ENCODE data around the gene SPTB.
A peak's percentile ranks its signal among the peaks of the same experiment; 100 is the strongest.
"Not testable (repeated sequence)": the region's sequence is repeated elsewhere in the genome, so short reads cannot be mapped to it uniquely, and the experiment has no call there.

SPTB gene

DNA sequence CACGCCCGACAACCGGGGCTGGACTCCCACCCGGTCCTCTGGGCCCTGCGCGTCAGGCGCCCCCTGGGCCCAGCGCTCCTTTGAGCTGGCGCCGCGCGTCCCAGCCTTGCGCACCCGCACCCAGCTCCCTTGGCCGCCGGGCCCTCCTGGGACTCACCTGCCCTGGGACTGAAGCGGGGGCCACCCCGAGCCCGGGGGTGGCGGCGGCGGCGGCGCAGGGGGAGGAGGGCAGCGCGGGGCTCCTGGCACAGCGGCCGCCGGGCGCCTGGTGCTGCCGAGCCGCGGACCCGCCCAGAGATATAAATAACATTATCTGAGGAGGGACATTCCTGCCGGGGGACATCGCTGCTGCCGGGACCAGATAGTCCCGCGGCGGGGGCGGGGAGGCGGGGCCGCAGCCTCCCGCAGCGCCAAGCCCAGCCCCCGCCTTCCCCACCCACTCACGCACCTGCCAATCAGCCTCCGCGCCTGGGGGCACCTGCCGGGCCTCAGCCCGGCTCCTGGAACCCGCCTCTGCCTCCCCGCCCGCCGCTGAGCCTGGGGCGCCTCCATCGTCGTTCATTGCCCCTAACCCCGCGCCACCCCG is at the start of gene SPTB:
Gene SPTB (minus strand): TSS at position 273 of the 586 bp plus-strand sequence. CDS start 56,813 bp downstream, outside the sequence.
- peak; percentile 52 for DNase-seq

DNA sequence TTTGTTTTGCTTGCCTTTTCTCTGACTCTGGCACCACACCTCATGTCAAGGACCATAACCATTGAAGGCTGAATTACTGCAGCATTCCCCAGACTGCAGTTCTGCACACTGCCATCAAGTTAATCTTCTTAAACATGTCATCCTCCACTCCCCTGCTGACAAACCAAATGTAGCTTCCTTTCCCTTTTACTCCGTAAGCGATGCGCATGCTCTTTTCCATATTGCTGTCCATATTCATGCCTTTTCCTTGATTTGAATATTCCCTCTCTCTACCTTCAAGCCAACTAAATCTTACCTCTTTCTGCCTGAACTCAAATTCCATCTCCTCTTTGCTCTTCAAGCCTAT is 49.3 kb upstream of the SPTB start:
- no peak for DNase-seq

- DNase-seq: no peak
Measured at GRCh38 chr14:64928239-64929013, 48.7 kb upstream of the SPTB start.

- no peak for DNase-seq
Measured at GRCh38 chr14:64927031-64927430, 47.3 kb upstream of the SPTB start.

- DNase-seq: no peak
Measured at GRCh38 chr14:64926398-64926995, 46.8 kb upstream of the SPTB start.

- no peak for DNase-seq
Measured at GRCh38 chr14:64923015-64923414, 43.3 kb upstream of the SPTB start.

DNA sequence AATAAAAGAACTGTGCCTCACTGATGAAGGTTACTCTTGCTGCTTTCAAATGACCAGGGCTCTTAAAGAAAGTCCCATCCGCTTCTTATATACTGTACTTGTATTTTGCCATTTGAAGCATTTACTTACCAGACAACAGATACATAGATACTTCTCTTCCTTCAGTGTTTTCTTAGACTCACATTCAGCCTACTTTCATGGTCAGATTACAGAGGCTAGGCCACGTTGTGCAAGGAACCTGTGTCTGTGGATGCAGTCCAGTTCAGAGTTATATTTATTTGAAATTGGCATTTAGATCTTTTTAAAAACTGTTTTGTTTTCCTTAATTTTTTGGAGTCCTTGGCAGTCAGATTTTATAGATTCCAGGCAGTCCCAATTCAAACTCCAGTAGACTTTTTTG is 40.8 kb upstream of the SPTB start:
- no peak for DNase-seq

DNA sequence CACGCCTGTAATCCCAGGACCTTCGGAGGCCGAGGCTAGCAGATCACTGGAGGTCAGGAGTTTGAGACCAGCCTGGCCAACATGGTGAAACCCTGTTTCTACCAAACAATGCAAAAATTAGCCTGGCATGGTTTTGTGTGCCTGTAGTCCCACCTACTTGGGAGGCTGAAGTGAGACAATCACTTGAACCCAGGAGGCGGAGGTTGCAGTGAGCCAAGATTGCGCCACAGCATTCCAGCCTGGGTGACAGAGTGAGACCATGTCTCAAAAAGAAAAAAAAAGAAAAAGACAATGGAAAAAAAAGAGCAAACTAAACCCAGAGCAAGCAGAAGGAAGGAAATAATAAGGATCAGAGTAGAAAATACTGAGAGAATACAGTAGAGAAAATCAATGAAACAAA is 39.9 kb upstream of the SPTB start:
- DNase-seq: no peak

DNA sequence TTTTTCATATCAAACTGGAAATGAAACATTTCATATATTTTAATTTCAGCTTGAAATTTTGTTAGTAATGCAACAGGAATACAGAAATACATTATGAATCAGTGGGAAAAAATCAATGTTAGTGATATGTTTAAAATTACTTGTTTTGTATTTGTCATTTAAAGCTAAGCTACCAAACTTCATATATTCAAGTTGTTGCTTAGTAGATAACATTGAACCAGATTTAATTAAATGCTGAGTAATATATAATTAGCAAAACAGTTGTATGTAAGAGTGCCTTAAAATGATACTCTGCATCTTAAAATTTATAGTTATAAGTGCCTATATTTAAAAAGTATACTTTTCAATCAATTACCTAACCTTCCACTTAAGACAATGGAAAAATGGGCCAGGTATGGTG is 39.5 kb upstream of the SPTB start:
- DNase-seq: no peak

GRCh38 chr14:64918216-64918615 is 38.5 kb upstream of the SPTB start:
- DNase-seq: no peak

DNA sequence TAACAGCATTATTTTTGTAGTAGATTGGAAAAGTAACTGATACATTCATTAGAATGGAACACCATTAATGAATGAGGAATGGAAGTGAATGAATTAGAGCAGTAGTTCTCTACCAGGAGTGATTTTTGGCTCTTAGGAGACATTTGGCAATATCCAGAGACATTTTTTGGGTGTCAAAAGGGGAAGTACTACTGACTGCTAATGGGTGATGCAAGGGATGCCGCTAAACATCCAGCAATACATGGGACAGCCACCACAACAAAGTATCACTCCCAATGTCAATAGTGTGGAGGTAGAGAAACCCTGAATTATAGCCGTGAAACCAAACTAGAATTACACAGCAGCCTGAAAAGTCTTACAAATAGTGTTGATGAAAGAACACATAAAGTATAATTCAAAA is 36.1 kb upstream of the SPTB start:
- DNase-seq: no peak

GRCh38 chr14:64915029-64915424 is 35.3 kb upstream of the SPTB start:
- no peak for DNase-seq

DNA sequence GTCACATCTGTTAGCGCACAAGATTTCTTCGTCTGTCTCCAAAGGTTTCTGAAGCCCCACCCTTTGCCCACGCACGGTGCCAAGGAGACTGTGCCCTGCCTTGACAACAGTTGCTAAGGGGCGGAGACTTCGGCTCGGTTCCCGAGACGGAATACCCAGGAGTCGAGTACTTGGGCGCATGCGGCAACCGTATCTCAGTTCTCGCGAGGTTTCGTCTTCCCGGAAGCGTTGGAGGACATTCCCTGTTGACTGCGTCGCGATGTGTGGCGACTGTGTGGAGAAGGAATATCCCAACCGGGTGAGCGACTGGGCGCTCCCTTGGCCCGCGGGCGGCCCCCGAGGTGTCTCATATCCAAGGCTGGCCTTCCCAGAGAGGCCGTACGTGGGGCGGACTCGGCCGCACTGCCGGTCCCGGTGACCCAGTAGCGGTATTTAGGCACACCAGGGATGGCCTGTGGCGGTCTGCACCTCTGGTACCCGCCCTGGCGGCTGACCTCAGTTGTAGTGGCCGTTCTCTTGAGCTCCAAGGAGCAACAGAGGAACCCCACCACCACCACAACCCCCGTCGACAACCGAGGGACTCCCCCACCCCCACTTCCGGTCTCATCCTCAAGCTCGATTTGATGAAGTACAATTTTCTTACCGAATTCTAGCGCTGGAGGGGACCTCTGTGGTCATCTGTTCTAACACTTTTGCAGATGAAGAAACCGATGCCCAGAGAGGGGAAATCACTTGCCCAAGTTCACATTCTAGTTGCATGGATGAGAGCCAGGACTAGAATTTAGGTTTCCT is 34.7 kb upstream of the SPTB start, which contains the start of gene CHURC1:
Gene CHURC1 (plus strand): TSS at position 219 of the 792 bp plus-strand sequence. CDS start 41 bp downstream, at position 260.
- peak; percentile 97 for DNase-seq

DNA sequence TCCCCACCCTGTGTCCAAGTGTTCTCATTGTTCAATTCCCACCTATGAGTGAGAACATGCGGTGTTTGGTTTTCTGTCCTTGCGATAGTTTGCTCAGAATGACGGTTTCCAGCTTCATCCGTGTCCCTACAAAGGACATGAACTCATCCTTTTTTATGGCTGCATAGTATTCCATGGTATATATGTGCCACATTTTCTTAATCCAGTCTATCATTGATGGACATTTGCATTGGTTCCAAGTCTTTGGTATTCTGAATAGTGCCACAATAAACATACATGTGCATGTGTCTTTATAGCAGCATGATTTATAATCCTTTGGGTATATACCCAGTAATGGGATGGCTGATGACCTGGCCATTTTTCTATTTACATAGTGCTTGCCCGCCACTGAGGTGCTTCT is 33.8 kb upstream of the SPTB start:
- not testable (repeated sequence) for DNase-seq

- no peak for DNase-seq
Measured at GRCh38 chr14:64912261-64912660, 32.6 kb upstream of the SPTB start.

- DNase-seq: no peak
Measured at GRCh38 chr14:64910847-64911495, 31.3 kb upstream of the SPTB start.

- DNase-seq: no peak
Measured at GRCh38 chr14:64906022-64906421, 26.3 kb upstream of the SPTB start.

DNA sequence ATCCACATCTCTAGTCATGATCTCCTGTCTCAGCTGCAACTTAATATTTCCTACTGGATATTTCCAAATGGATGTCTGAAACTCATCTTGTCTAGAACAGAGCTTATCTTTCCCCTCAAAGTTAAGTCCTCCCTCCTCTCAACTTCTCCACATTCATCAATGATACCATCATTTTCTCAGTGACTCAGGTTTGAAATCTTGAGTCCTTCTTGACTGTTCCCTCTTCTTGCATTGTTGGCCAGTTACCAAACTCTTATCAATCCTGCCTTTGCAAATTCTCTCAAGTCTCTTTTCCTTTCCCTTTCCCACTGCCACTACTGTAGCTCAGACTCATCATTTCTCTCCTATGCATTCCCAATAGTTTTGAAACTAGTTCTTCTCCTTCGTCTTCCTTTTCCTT is 20.3 kb upstream of the SPTB start:
- no peak for DNase-seq

DNA sequence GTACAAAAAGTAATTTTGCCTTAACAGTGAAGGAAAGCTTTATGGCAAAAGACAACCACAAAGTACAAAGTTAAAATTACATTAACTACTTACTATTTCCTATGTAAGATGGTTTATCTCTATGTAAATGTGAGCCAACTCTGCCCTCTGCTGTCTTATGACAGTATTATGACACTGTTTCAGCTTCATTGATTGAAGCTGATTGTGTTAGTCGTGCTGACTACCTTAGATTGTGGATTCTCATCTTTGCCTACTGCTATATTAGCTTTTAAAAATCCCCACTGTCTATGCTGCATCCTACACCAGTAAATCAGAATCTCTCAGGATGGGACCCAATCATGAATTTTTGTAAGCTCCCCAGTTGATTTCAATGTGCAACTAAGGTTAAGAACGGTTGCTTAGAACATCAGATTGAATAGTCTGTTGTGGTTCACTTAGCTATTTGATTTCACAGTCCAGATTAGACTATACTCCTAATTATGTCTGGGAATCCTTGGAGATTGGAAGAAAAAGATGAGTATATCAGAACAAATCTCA is 12.2 kb upstream of the SPTB start:
- DNase-seq: no peak

- no peak for DNase-seq
Measured at GRCh38 chr14:64891173-64891838, 11.6 kb upstream of the SPTB start.

GRCh38 chr14:64889352-64889751 is 9.6 kb upstream of the SPTB start:
- no peak for DNase-seq

DNA sequence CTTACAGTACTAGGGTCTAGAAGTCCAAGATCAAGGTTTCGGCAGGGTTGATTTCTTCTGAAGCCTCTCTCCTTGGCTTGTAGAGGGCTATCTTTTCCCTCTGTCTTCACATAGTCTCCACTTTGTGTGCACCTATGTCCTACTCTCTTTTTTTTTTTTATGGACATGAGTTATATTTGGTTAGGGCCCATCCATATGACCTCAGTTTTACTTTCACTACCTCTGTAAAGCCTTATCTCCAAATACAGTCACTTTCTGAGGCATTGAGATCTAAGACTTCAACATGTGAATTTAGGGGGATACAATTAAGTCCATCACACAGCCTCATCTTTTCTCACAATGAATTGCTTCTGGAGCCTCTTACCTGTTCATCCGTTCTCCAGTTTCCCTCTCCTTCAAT is 5.9 kb upstream of the SPTB start:
- DNase-seq: no peak

All from NCI-H1048 (cell line).